Measurements from ENCODE around the gene DUS2. TPM values are rescaled to one million over a fixed set of nuclear protein-coding genes. Genes with fewer than 3 reads are reported as not detected.

Gene DUS2
- total RNA-seq, result 10 to 100 TPM; 16.2 to 22.4 TPM
- 10 to 100 TPM; 13.9 to 19.2 (median 16.4) TPM for polyA plus RNA-seq (ENCODE audit: insufficient read length in 6 of 6)
- long read RNA-seq, donor 1, partial matches to known transcripts, result 0 of 3 reads
- long read RNA-seq, donor 1, other reads (novel, unspliced or antisense), result 0 of 3 reads
- long read RNA-seq, donor 2, partial matches to known transcripts, result 0 of 1 reads
- long read RNA-seq, donor 2, other reads (novel, unspliced or antisense), result 0 of 1 reads
- long read RNA-seq, donor 3, partial matches to known transcripts, result 0 of 3 reads
- long read RNA-seq, donor 3, other reads (novel, unspliced or antisense), result 0 of 3 reads
- long read RNA-seq, donor 4, partial matches to known transcripts, result 2 of 9 reads
- long read RNA-seq, donor 4, other reads (novel, unspliced or antisense), result 1 of 9 reads
- long read RNA-seq, donor 5, partial matches to known transcripts, result 0 of 3 reads
- long read RNA-seq, donor 5, other reads (novel, unspliced or antisense), result 0 of 3 reads
- long read RNA-seq, donor 6, partial matches to known transcripts, result 0 of 1 reads
- long read RNA-seq, donor 6, other reads (novel, unspliced or antisense), result 0 of 1 reads
- long read RNA-seq, donor 7, partial matches to known transcripts, result 0 of 2 reads
- long read RNA-seq, donor 7, other reads (novel, unspliced or antisense), result 0 of 2 reads
- long read RNA-seq, donor 8, partial matches to known transcripts, result 0 of 2 reads
- long read RNA-seq, donor 8, other reads (novel, unspliced or antisense), result 0 of 2 reads
- long read RNA-seq, donor 9, result 0 reads
- long read RNA-seq, donor 10, transcript DUS2-207 (17 exons, 2,310 nt), result major isoform, 10 of 14 reads
- long read RNA-seq, donor 10, partial matches to known transcripts, result 1 of 14 reads
- long read RNA-seq, donor 10, other reads (novel, unspliced or antisense), result 1 of 14 reads
- long read RNA-seq, donor 11, result 0 reads
- long read RNA-seq, donor 12, partial matches to known transcripts, result 0 of 5 reads
- long read RNA-seq, donor 12, other reads (novel, unspliced or antisense), result 0 of 5 reads

- H3K36me3 ChIP-seq, result peaks cover 0 to 34% of the 10 kb centered on the region in 2 donors
- no peaks in the 10 kb centered on the region for H3K9me3 ChIP-seq
- intact Hi-C loops (cut with DNase I), result no loop called here
- peaks cover 14 to 33% of the 10 kb centered on the region in 2 donors for H3K4me1 ChIP-seq
- H3K27ac ChIP-seq, result peak within 1 kb of the TSS; percentile 82 to 91
- peak; percentile 93 to 97 (median 94) for DNase-seq
- ATAC-seq, result peak; percentile 98
- TF ChIP-seq CTCF (IDR thresholded peaks at IDR 0.05), result no peak
- H3K27me3 ChIP-seq, result no peaks in the 10 kb centered on the region
- H3K4me3 ChIP-seq, result peak within 1 kb of the TSS; percentile 96 to 98
Observed at GRCh38 chr16:68022728-68023537, at the start of gene DUS2, which contains the start of gene DDX28. Gene DUS2 (plus strand): TSS chr16:68023284. CDS start chr16:68038024, 14,740 bp downstream. Gene DDX28 (minus strand): TSS chr16:68023232. CDS start chr16:68023202, 30 bp downstream.

GRCh38 chr16:67975321-67976105 is 47.6 kb upstream of the DUS2 start:
- H3K4me3 ChIP-seq, result no peak overlapping the region
- H3K4me1 ChIP-seq, result no peaks in the 10 kb centered on the region
- H3K27me3 ChIP-seq, result peaks cover 0 to 7% of the 10 kb centered on the region in 2 donors
- no peak for TF ChIP-seq CTCF (IDR thresholded peaks at IDR 0.05)
- DNase-seq, result no peak
- intact Hi-C loops (cut with DNase I), result no loop called here
- no peak for ATAC-seq
- no peaks in the 10 kb centered on the region for H3K36me3 ChIP-seq
- H3K27ac ChIP-seq, result no peak overlapping the region
- H3K9me3 ChIP-seq, result no peaks in the 10 kb centered on the region

GRCh38 chr16:67976205-67976604 is 46.9 kb upstream of the DUS2 start:
- H3K36me3 ChIP-seq, result no peaks in the 10 kb centered on the region
- intact Hi-C loops (cut with DNase I), result no loop called here
- no peak for ATAC-seq
- DNase-seq, result no peak
- peaks cover 0 to 10% of the 10 kb centered on the region in 2 donors for H3K27me3 ChIP-seq
- no peaks in the 10 kb centered on the region for H3K4me1 ChIP-seq
- H3K4me3 ChIP-seq, result no peak overlapping the region
- TF ChIP-seq CTCF (IDR thresholded peaks at IDR 0.05), result no peak
- H3K9me3 ChIP-seq, result no peaks in the 10 kb centered on the region
- no peak overlapping the region for H3K27ac ChIP-seq

GRCh38 chr16:67977005-67977404 is 46.1 kb upstream of the DUS2 start:
- TF ChIP-seq CTCF (IDR thresholded peaks at IDR 0.05), result no peak
- H3K4me1 ChIP-seq, result no peaks in the 10 kb centered on the region
- no peaks in the 10 kb centered on the region for H3K36me3 ChIP-seq
- no peak overlapping the region for H3K4me3 ChIP-seq
- DNase-seq (no peak), ATAC-seq (no peak)
- H3K9me3 ChIP-seq, result no peaks in the 10 kb centered on the region
- intact Hi-C loops (cut with DNase I), result no loop called here
- H3K27me3 ChIP-seq, result peaks cover 0 to 10% of the 10 kb centered on the region in 2 donors
- no peak overlapping the region for H3K27ac ChIP-seq
